Progenitor cell of endocrine pancreas (in vitro differentiated cells): ENCODE results near the gene SH2B3. TPM values are rescaled to one million over a fixed set of nuclear protein-coding genes. Genes with fewer than 3 reads are reported as not detected.

ENCODE experiments used
- DNase-seq: peaks from one replicate; pipeline ENCODE4 v3.0.0; 2021; ENCODE audit warnings: low spot score; ENCODE audit not compliant: unreplicated experiment
- H3K27ac Mint-ChIP-seq: 2 replicates; pipeline ENCODE4 v1.8.0; 2021; ENCODE audit warnings: mild to moderate bottlenecking, moderate library complexity, mixed read lengths
- H3K27me3 Mint-ChIP-seq: 2 replicates; pipeline ENCODE4 v1.8.0; 2021; ENCODE audit warnings: mixed read lengths
- H3K36me3 Mint-ChIP-seq: 2 replicates; pipeline ENCODE4 v1.8.0; 2022; ENCODE audit warnings: mixed read lengths; ENCODE audit not compliant: insufficient read depth
- H3K4me1 Mint-ChIP-seq: 2 replicates; pipeline ENCODE4 v1.8.0; 2021; ENCODE audit warnings: low read depth, mixed read lengths
- H3K4me3 Mint-ChIP-seq: 2 replicates; pipeline ENCODE4 v1.8.0; 2021; ENCODE audit warnings: low read depth, mild to moderate bottlenecking, moderate library complexity, mixed read lengths
- H3K9me3 Mint-ChIP-seq: 2 replicates; pipeline ENCODE4 v1.8.0; 2021; ENCODE audit warnings: low read depth, mixed read lengths
- total RNA-seq: library from RNA; stranded (reverse); gene quantifications from 2 replicates; pipeline ENCODE4 v1.2.1, GENCODE V29; 2021
- TF ChIP-seq, protein P1 (sequence below): fragments of 200-600 bp; sonication (generic); IDR thresholded peaks from one replicate; pipeline ENCODE4 v1.5.0; 2021; ENCODE audit warnings: antibody characterized with exemption, mild to moderate bottlenecking; ENCODE audit not compliant: unreplicated experiment

SH2B3 gene
- total RNA-seq, 1 donor from 2014 or later, result 0.72 TPM

DNA sequence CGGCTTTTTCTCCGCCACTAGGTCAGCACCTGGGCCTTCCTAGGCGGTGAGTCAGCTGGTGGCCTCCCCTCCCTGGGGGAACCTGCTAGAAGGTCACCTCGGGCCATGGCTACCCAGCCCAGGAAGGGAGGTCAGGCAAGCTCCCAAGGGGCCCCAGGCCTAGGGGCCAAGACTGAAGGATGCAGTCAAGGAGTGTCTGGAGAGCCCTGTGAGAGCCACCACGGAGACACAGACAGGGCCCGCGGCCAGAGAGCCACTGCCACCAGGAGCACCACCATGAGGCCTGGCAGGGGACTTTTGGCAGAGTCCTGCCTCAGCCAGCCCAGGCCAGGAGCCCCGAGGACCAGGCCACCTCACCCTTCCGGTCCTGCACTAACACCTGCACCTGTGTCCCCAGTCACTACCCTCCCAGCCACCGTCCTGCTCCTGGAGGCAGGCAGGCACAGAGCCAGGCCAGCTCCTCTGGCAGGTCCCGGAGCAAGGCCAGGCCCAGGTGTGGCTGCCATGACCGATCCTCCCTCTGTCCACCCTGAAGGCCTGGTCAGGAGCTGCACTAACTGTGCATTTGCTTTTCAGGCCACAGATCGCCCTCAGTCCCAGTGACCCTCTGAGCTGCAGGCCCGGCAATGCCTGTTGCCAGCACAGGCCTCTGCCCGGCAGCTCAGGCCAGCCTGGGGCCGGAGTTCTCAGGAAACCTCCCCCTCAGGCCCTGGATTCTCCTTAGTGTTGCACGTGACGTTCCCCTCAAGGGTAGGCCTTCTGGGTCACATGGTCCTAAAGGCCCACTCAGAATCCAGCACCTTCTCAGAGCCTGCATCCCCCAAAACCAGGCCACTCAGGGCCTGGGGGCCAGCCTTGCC is 43.8 kb upstream of the SH2B3 start:
- no peak overlapping the region for H3K4me3 Mint-ChIP-seq
- peak overlapping the region; percentile 69 for H3K27ac Mint-ChIP-seq
- TF ChIP-seq, protein P1, sequence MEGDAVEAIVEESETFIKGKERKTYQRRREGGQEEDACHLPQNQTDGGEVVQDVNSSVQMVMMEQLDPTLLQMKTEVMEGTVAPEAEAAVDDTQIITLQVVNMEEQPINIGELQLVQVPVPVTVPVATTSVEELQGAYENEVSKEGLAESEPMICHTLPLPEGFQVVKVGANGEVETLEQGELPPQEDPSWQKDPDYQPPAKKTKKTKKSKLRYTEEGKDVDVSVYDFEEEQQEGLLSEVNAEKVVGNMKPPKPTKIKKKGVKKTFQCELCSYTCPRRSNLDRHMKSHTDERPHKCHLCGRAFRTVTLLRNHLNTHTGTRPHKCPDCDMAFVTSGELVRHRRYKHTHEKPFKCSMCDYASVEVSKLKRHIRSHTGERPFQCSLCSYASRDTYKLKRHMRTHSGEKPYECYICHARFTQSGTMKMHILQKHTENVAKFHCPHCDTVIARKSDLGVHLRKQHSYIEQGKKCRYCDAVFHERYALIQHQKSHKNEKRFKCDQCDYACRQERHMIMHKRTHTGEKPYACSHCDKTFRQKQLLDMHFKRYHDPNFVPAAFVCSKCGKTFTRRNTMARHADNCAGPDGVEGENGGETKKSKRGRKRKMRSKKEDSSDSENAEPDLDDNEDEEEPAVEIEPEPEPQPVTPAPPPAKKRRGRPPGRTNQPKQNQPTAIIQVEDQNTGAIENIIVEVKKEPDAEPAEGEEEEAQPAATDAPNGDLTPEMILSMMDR, result no peak
- H3K9me3 Mint-ChIP-seq, result no peaks in the 10 kb centered on the region
- peaks cover 15% of the 10 kb centered on the region for H3K36me3 Mint-ChIP-seq
- H3K4me1 Mint-ChIP-seq, result peaks cover 11% of the 10 kb centered on the region
- DNase-seq, result no peak
- no peaks in the 10 kb centered on the region for H3K27me3 Mint-ChIP-seq

DNA sequence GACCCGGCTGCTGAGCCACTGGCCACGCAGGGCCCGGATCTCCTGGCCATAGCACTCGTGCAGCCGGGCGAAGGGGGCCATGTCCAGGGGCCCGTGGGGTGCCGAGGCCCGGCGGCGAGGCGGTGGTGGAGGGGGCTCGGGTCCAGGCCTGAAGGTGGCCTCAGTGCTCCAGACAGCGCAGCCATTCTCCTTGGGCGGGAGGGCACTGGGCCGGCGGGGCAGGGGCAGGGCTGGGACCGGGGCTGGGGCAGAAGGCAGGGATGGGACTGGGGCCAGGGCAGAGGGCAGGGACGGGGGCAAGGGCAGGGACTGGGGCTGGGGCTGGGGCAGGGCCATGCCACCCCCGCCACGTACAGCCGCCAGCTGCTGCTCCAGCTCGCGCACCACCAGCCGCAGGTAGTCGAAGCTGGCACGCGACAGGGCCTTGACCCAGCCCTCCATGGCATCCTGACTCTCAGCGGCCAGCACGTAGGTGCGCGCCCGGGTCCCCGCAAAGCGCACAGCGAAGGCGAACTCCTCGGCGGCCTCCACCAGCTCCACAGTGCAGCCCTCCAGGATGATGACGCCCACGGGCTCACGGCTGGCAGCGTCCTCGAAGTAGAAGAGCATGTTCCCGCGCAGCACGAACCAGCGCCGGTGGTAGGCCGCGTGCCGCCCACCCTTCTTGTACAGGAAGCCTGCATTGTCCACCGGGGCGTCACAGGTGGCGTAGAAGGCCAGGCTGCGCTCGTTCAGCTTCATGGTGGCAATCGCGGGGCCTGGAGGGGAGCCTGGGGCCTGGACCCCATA is 42.8 kb upstream of the SH2B3 start:
- no peak overlapping the region for H3K4me3 Mint-ChIP-seq
- DNase-seq, result no peak
- no peaks in the 10 kb centered on the region for H3K9me3 Mint-ChIP-seq
- TF ChIP-seq, protein P1, result no peak
- H3K36me3 Mint-ChIP-seq, result peaks cover 15% of the 10 kb centered on the region
- H3K4me1 Mint-ChIP-seq, result peaks cover 20% of the 10 kb centered on the region
- peak overlapping the region; percentile 69 for H3K27ac Mint-ChIP-seq
- H3K27me3 Mint-ChIP-seq, result no peaks in the 10 kb centered on the region

DNA sequence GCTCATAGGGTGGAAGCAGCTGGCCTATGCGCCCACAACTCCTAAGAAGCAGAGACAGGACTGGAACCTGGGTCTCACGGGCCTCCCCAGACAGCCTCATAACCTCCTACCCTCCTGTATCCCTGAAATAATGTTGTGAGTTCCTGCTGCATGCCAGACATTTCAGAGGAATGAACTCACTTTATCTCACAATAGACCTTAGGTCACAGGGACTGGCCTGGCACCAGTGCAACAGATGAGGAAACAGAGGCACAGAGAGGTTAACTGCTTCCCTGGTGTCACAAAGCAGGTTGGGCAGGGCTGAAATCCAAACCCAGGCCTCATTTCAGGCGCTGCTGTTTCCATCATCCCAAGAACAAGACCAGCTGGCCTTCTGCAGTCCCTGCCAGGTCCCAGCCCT is 42.1 kb upstream of the SH2B3 start:
- Mint-ChIP-seq H3K9me3 (no peaks in the 10 kb centered on the region), H3K4me3 (no peak overlapping the region), H3K36me3 (peaks cover 15% of the 10 kb centered on the region), H3K4me1 (peaks cover 23% of the 10 kb centered on the region), H3K27me3 (no peaks in the 10 kb centered on the region), H3K27ac (peak overlapping the region; percentile 52)
- TF ChIP-seq, protein P1, result no peak
- no peak for DNase-seq

DNA sequence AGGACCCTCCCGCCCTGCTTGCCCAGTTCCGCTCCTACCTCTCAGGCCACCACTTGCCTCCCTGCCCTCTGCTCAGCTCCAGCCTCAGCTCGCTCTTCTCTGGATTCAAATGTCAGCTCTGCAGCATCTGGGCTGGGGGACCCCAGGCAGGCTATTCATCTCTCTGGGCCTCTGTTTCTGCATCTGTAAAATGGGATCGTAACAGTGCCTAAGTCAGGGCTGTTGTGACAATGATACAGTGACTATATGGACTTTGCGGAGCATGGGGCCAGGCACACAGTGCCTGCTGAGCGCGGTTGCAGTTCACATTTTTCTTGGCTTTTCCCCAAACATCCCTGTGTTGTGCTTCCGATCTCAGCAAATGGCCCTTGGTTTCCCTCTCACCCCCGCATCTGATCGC is 39.6 kb upstream of the SH2B3 start:
- peaks cover 5% of the 10 kb centered on the region for H3K27me3 Mint-ChIP-seq
- peaks cover 22% of the 10 kb centered on the region for H3K4me1 Mint-ChIP-seq
- peaks cover 14% of the 10 kb centered on the region for H3K36me3 Mint-ChIP-seq
- H3K9me3 Mint-ChIP-seq, result no peaks in the 10 kb centered on the region
- TF ChIP-seq, protein P1, result no peak
- peak overlapping the region; percentile 47 for H3K4me3 Mint-ChIP-seq
- H3K27ac Mint-ChIP-seq, result peak overlapping the region; percentile 42
- DNase-seq, result no peak

DNA sequence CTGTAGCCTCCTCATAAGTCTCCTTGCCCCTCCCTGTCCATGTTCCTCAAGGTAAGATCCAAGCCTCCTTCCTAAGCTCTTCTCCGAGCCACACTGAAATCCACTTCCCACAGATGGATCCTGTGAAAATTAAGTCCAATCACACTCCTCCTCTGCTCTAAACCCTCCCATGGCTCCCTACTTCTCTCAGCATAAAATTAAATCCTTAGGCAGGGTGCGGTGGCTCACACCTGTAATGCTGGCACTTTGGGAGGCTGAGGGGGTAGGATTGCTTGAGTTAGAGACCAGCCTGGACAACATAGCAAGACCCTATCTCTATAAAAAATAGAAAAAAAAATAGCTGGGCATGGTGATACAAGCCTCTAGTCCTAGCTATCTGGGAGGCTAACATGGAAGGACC is 39.1 kb upstream of the SH2B3 start:
- peaks cover 14% of the 10 kb centered on the region for H3K36me3 Mint-ChIP-seq
- TF ChIP-seq, protein P1, result no peak
- no peaks in the 10 kb centered on the region for H3K9me3 Mint-ChIP-seq

More for the DNA sequence above, 39.1 kb upstream of the SH2B3 start:
- Mint-ChIP-seq H3K27ac (peak overlapping the region; percentile 23), H3K27me3 (peaks cover 5% of the 10 kb centered on the region), H3K4me1 (peaks cover 19% of the 10 kb centered on the region), H3K4me3 (peak overlapping the region; percentile 47)
- no peak for DNase-seq
